Body of pancreas (tissue), 4 donors: ENCODE data around the gene ANKUB1. TPM values are rescaled to one million over a fixed set of nuclear protein-coding genes. Genes with fewer than 3 reads are reported as not detected.

ENCODE experiments used
- ATAC-seq: fragments of 150-250 bp; one replicate; pipeline ENCODE4 v1.9.1; 2016
- DNase-seq, 4 donors: peaks; one replicate each; pipeline ENCODE4 v3.0.0-alpha.2; 2019
- H3K27ac ChIP-seq, 4 donors: fragments of 200-600 bp; sonication (generic); 1 replicate in 3 of 4; 2 replicates in 1 of 4; pipeline versions ENCODE4 v1.5.1 to v1.6.1; 2016 to 2019; ENCODE audit warnings: mild to moderate bottlenecking in 1 of 4, mixed read lengths in 1 of 4, moderate library complexity in 1 of 4
- H3K27me3 ChIP-seq, 2 donors: fragments of 200-600 bp; sonication (generic); one replicate each; pipeline ENCODE4 v1.6.0; 2016; ENCODE audit warnings: mild to moderate bottlenecking in 1 of 2
- H3K36me3 ChIP-seq, 2 donors: fragments of 200-600 bp; sonication (generic); replicated peaks in 1 of 2; 2 replicates each; pipeline ENCODE4 v1.5.1; 2016; ENCODE audit warnings: low read depth in 2 of 2; ENCODE audit not compliant: insufficient read depth in 1 of 2
- H3K4me1 ChIP-seq: fragments of 200-600 bp; sonication (generic); one replicate; pipeline ENCODE4 v1.6.0; 2016
- H3K4me3 ChIP-seq, 2 donors: fragments of 200-600 bp; sonication (generic); 1 replicate in 1 of 2; 2 replicates in 1 of 2; pipeline ENCODE4 v1.5.1; 2016 to 2019
- H3K9me3 ChIP-seq, 3 donors: fragments of 200-600 bp; sonication (generic); 1 replicate in 2 of 3; 2 replicates in 1 of 3; pipeline ENCODE4 v1.5.1; 2016
- CTCF ChIP-seq, 7 experiments: fragments of 450-650 bp in 4 of 7; fragments of 200-600 bp in 3 of 7; sonication (generic) in 3 of 7; IDR thresholded peaks; one replicate each; pipeline ENCODE4 v1.5.1; 2016 to 2019; ENCODE audit warnings: antibody characterized with exemption in 7 of 7
- POLR2A ChIP-seq, 3 donors: fragments of 450-650 bp; IDR thresholded peaks; one replicate each; pipeline ENCODE4 v1.6.1; 2016; ENCODE audit warnings: antibody characterized with exemption in 3 of 3, mild to moderate bottlenecking in 2 of 3
- WGBS, 2 donors: methylation state at CpG; one replicate each; pipeline ENCODE4 v1.1.5; 2017; 5-methylcytosine and 5-hydroxymethylcytosine counted together
- intact Hi-C: fragments of 100-400 bp; cut with DNase I; formaldehyde crosslinking; loops from one replicate; pipeline ENCODE4 v1.15.1; 2023
- total RNA-seq, 2 donors: library from RNA; depleted of rRNA; stranded (reverse); fragments of >200 nt; gene quantifications; one replicate each; pipeline ENCODE4 v1.1.0, GENCODE V29; 2016

ANKUB1 gene
- total RNA-seq, 2 donors from 2014 or later = not detected

GRCh38 chr3:149776170-149776569, 16.2 kb downstream of the ANKUB1 start:
- 71 to 75% methylated on average over 1 of the region's 1 CpG for WGBS, 2 donors
- intact Hi-C loops = no loop called here

GRCh38 chr3:149772861-149773260, 19.5 kb downstream of the ANKUB1 start:
- no peak for ATAC-seq
- WGBS, 2 donors = 76 to 91% methylated on average over 2 of the region's 2 CpGs
- intact Hi-C loops = no loop called here

More at GRCh38 chr3:149776170-149776569, 16.2 kb downstream of the ANKUB1 start:
- Histone ChIP-seq H3K27me3 (no peaks in the 10 kb centered on the region), H3K4me3 (no peak overlapping the region), H3K36me3 (no peaks in the 10 kb centered on the region), H3K27ac (no peak overlapping the region), H3K9me3 (no peaks in the 10 kb centered on the region), H3K4me1 (no peaks in the 10 kb centered on the region)
- no peak for TF ChIP-seq POLR2A (IDR thresholded peaks at IDR 0.05)
- TF ChIP-seq CTCF (IDR thresholded peaks at IDR 0.05) = no peak
- ATAC-seq = no peak
- no peak for DNase-seq

GRCh38 chr3:149771652-149772271, 20.6 kb downstream of the ANKUB1 start:
- Histone ChIP-seq H3K36me3 (no peaks in the 10 kb centered on the region), H3K27me3 (no peaks in the 10 kb centered on the region), H3K4me3 (no peak overlapping the region), H3K9me3 (no peaks in the 10 kb centered on the region), H3K4me1 (no peaks in the 10 kb centered on the region), H3K27ac (no peak overlapping the region)
- TF ChIP-seq CTCF (IDR thresholded peaks at IDR 0.05) = peak; percentile 39 to 79 (median 64)
- TF ChIP-seq POLR2A (IDR thresholded peaks at IDR 0.05) = no peak
- WGBS, 2 donors = 41 to 44% methylated on average over 8 of the region's 8 CpGs
- intact Hi-C loops = no loop called here
- DNase-seq (peak; percentile 52 to 58 (median 54)), ATAC-seq (peak; percentile 56)

More at GRCh38 chr3:149772861-149773260, 19.5 kb downstream of the ANKUB1 start:
- DNase-seq = no peak
- Histone ChIP-seq H3K4me1 (no peaks in the 10 kb centered on the region), H3K36me3 (no peaks in the 10 kb centered on the region), H3K27ac (no peak overlapping the region), H3K9me3 (no peaks in the 10 kb centered on the region), H3K27me3 (no peaks in the 10 kb centered on the region), H3K4me3 (no peak overlapping the region)
- TF ChIP-seq POLR2A (IDR thresholded peaks at IDR 0.05) (no peak), CTCF (IDR thresholded peaks at IDR 0.05) (no peak)

GRCh38 chr3:149770246-149770645, 22.1 kb downstream of the ANKUB1 start:
- no peak for TF ChIP-seq POLR2A (IDR thresholded peaks at IDR 0.05)
- TF ChIP-seq CTCF (IDR thresholded peaks at IDR 0.05) = no peak
- Histone ChIP-seq H3K9me3 (no peaks in the 10 kb centered on the region), H3K4me3 (no peak overlapping the region), H3K27me3 (no peaks in the 10 kb centered on the region), H3K27ac (no peak overlapping the region), H3K4me1 (no peaks in the 10 kb centered on the region), H3K36me3 (no peaks in the 10 kb centered on the region)
- 59 to 67% methylated on average over 2 of the region's 2 CpGs for WGBS, 2 donors
- no peak for DNase-seq
- ATAC-seq = no peak
- intact Hi-C loops = no loop called here

- DNase-seq (no peak), ATAC-seq (no peak)
- Histone ChIP-seq H3K36me3 (no peaks in the 10 kb centered on the region), H3K27ac (no peak overlapping the region), H3K4me3 (no peak overlapping the region), H3K9me3 (no peaks in the 10 kb centered on the region), H3K4me1 (no peaks in the 10 kb centered on the region), H3K27me3 (no peaks in the 10 kb centered on the region)
- WGBS, 2 donors = 88 to 91% methylated on average over 6 of the region's 6 CpGs
- intact Hi-C loops = no loop called here
- no peak for TF ChIP-seq CTCF (IDR thresholded peaks at IDR 0.05)
- no peak for TF ChIP-seq POLR2A (IDR thresholded peaks at IDR 0.05)
These were observed 23.6 kb downstream of the ANKUB1 start for GRCh38 chr3:149768704-149769103.
